GM18526 (cell line): ENCODE results near the gene RS1.

Experiments
- POLR2A ChIP-seq: IDR thresholded peaks from 3 replicates; pipeline ENCODE4 v1.6.1; 2011; ENCODE audit not compliant: insufficient read length; ENCODE audit errors: extremely low read depth

Gene RS1

DNA sequence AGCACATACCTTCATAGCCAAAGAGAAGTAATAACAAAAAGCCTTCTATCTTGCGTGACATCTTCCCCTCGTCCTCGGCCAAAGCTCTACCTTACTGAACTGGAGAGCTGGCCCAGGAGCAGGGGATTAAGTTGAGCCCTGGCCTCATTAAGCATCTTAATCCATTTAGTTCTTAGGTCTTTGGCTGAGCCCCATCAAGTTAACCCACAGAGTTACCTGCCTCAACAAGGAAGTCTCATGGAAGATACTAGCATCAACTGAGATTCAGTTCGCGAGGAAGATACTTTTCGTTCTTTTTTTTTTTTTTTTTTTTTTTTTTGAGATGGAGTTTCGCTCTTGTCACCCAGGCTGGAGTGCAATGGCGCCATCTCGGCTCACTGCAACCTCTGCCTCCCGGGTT, at the start of gene RS1:
RS1 (minus strand) TSS at position 101 of the 400 bp plus-strand sequence; CDS start at position 61, 40 bp downstream.
- no peak for TF ChIP-seq POLR2A

DNA sequence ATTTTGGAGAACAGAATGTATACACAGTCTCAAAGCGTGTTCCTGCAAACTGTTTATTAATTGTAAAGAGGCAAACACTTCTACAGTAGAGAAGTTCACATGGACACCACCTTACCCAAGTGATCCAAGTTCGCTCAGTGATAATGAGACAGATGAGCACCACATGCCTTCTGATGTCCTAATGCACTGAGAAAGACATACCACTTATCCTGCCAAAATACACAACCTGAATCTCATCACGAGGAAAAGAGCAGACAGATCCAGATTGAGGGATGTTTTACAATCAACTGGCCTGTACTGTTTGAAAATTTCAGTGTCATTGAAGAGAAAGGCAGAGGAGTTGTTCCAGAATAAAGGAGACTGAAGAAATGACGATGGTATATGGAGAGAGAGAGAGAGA, 47.9 kb upstream of the RS1 start:
- TF ChIP-seq POLR2A = no peak

DNA sequence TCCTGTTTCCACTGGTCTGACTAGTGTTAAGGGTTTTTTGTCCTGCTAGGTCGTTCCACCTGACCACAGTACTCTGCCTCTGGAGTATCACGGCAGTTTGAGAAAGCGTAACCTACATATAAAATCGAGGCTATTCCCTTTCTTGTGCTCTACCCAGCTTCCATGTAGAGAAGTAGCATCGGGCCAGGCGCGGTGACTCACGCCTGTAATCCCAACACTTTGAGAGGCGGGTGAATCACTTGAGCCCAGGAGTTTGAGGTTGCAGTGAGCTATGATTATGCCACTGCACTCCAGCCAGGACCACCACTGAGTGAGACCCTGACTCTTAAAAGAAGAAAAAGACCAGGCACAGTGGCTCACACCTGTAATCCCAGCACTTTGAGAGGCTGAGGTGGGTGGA, 43.0 kb upstream of the RS1 start:
- TF ChIP-seq POLR2A = no peak

DNA sequence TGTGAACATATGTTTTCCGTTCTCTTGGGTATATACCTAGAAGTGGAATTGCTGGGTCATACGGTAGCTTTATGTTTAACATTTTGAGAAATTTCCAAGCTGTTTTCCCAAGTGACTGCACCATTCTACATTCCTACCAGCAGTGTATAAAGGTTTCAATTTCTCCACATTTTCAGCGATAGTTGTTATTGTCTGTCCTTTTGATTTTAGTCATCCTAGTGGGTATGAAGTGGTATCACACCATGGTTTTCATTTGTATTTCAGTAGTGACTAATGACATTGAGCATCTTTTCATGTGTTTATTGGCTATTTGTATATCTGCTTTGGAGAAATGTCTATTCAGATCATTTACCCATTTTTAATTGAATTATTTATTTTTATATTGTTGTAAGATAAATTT, 37.9 kb upstream of the RS1 start:
- no peak for TF ChIP-seq POLR2A

DNA sequence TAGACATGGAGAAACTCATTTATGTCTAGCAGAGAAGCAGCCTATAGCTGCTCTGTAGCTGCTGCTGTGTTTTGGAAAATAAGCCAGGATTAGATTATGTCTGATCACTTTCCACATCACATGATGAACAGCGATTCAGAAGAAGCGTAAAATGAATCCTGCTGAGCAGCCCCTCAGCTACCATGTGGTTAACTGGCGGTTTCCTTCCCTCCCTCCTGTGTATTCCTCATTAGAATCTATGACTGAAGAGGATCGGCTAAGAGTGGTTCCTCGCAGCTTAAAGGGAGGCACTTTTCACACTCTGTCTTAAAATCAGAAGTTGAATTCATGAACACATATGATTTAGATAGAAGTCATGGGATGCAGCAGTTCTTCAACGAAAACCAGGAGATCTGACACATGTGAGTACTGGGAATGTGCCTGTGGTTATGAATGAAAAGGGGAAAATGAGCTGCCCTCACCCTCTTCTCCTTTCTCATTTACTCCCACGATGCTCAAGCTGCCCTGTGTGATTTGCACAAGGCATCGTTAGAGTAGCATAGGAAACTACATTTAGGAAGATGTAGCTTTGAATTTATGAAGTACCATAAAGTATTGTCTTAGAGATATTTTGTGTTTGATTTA, 35.6 kb upstream of the RS1 start, which contains the start of gene PPEF1:
PPEF1 (plus strand) TSS at position 220 of the 624 bp plus-strand sequence; CDS start at position 356, 136 bp downstream.
- TF ChIP-seq POLR2A = no peak

DNA sequence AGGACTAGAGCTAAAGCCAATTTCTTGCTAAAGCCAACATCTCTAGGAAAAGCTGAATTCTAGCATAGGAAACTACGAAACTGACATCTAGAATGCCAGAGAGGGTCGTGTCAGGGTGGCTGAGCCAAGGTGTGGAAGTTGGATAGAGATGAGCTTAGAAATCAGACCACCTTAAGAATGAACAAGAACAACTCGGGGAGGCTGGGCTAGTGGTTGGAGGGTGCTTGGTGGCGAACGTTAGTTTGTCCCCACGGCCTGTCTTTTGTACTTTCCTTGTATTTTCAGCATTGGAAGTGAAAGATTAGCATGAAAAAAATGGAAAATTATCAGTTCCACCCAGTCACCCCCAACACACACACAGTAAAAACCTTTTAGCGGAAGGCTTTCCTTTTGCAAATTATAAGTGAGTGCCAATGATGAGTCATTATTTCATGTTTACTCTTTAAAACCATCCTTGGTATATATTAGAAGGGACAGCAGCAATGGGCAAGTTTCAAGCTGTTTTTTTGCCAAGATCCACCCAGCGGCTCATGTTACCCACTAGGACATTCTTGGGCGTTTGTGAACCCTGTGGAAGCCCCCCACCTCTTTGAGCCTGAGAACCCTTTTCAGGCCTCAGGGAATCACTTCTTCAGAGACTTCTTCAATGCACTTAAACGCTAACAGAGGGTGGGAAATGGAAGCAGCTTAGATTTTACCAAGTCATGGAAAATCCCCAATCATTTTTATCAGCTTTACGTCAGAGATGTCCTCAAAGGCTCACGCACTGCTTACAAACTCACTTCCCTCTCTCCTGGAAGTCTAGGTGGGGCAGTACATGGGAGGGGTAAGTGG, 30.7 kb upstream of the RS1 start:
- TF ChIP-seq POLR2A = no peak

DNA sequence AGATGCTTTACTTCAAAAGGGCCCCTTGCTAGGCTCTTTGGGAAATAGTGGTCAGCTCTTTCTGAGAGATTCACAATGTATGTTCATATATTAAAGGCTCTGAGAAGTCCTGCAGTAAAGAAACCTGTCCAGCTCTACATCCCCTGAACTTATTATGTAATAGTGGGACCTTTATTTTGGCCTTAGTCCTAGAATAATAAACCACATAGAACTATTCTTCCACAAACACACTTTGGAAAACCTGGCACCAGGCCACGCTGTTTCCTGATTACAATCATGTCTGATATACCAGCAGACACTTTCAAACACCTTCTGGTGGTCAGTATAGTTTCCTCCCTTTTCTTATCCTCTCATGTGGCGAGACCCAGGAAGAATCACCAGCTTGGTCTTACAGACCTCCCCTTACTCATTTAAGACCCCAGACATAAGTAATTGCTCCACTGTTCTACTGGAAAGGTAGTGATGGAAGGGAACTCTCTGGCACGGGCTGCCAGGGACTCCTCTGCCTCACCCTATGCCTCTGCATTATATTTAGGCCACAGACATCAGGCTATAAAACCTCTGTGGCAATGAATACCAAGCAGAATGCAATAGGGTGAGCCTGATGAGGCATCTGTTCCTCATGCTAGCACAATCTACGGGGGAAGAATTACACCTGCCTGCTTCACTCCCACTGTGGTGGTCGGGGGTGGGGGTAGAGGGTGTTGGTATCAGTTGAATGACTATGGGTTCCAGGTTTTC, 29.9 kb upstream of the RS1 start:
- TF ChIP-seq POLR2A = no peak

DNA sequence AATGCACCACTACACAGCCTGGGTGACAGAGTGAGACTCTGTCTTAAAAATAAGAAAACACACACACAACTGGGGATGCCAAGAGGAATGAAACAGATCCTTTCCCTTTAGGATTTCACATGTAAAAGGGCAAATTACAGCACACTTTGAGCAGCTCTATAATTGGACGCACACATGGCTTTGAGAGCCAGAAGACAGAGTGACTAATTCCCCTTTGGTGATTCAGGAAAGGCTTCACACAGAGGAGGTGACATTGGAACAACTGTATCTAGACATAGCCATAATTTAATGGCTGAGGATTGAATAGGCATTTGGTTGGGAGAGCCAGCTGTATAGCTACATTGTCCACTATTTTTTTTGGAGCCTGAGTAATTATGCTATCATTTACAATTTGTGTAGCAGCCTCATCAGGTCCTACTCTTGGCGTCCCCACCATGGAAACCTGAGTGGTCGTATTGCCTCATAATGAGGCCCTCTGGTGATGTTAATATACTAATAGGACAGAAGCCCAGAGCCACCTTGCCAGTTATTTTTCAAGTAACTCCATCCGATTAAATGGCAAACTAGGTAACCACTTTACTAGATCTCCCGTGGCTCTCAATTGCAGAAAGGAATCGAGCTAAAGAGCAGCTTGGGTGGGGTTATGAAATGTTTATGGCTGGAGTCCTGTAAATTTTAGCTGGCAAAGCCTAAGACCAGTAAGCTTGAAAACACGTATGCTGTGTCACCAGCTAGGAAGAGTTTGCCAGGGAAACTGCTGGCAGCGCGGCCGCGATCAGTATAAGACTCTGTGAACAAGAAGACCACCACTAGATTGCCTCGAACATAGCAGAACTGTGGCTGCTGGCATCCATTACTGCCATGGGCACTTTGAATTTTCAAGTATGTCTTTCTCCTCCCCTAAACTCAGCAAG, 27.1 kb upstream of the RS1 start:
- no peak for TF ChIP-seq POLR2A

DNA sequence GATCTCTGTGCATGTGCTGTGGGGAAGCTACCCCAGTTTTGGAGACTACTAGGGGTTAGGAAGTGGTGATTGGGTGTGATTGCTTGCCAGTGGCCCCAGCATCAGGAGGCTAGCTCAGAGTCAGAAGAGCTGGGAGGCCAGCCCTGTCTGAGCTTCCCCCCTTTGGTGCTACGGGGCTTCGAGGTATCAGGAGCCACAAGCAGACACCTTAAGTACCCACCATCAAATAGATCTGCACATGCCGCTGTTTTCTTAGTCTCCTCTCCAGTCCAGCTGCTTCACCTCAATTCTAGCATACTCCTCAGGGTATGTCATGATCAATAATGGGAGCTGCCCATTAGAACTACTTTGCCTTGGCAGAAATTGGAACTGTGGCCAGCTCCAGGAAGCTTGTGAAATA, 24.7 kb upstream of the RS1 start:
- no peak for TF ChIP-seq POLR2A

DNA sequence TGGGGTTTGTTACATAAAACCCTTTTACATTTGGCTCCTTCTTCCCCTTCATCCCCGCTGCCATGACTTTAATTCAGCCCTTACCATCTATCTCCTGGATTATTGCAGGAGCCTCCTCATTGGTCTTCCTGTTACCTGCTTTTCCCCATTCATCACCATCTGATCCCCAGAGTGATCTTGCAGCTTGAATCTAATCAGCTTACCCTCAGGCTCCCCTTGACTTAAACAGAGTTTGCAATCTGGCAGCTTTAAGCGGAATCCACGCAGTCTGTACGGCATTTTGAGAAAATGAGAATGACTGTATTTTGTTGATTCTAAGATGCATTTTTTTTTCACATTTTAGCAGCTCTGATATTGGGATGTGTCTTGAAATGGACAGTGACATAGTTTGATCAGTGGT, 20.6 kb upstream of the RS1 start:
- no peak for TF ChIP-seq POLR2A

DNA sequence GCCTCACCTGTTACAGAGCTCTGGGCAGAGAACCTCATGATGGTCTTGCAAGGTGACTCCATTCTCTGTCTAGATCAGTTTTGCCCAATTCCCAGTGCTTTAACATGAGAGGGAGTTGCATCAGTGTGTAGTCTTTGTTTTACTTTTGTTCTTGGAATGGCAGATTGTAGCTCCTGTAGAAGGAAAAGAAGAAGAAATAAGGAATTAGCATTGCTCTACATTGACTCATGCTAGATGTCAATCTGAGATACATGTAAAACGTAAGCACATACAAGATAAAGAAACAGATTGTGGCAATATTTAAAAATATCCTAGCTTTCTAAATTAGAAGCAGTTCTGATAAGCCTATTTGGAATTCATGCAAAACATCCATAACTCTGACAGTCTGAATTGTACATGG, 19.5 kb upstream of the RS1 start:
- no peak for TF ChIP-seq POLR2A

DNA sequence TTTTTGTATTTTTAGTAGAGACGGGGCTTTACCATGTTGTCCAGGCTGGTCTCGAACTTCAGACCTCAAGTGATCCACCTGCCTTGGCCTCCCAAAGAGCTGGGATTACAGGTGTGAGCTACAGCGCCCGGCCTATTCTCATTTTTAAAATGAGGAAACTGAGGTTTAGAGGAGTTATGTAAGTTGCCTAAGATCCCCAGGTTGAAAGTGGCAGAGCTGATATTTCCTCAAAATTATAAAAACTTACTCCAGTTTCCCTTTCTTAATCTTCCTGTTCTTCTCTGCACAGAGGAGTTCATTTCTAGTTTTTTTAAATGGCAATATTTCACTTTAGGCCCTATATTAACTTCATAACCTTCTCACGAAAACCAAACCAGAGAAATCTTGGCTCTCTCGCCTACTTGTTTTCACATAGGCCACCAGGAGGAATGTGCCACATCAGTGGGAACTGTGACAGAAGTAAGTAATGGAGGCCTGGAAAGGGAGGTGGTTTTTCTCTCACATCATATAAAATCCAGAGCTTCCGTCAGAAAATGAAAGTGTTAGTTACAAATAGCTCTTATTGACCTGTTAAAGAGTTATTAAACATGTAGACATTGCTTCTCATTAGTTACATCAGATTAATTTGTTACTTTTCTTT, 16.1 kb upstream of the RS1 start:
- TF ChIP-seq POLR2A = no peak

DNA sequence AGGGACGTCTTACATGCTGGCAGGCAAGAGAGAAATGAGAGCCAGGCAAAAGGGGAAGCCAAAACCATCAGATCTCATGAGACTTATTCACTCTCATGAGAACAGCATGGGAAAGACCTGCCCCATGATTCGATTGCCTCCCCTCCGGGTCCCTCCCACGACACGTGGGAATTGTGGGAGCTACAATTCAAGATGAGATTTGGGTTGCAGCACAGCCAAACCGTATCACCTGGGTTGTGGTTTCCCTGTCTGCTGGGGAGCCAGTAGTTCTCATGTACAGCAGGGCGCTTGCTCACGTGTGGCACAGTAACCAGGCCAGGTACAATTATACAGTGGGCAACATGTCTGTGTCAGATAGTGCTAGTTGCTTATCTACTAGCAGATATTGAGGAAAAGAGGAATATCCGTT, 11.1 kb upstream of the RS1 start:
- TF ChIP-seq POLR2A = no peak

DNA sequence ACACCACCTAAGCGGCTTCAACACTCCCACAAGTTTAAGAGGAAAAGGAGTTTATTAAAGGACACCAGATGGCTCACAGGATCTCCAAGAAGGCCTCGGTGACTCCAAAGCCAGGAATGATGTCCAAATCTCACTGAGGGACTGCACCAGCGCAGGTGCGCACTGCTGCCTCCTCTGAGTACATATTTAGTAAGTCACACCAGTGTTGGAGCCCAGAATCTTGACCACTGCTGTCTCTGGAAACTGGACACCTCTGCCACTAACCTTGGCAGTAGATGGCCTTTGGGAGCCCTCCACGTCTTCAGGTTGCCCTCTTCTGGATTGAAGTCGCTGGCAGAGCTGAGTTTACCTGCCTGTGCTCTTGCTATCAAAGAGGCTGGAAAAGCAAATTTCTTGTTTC, 10.1 kb upstream of the RS1 start:
- TF ChIP-seq POLR2A = no peak
